HG03103 (cell line): ENCODE measurements around the gene OR10J4.
"Not testable (repeated sequence)": the region's sequence is repeated elsewhere in the genome, so short reads cannot be mapped to it uniquely, and the experiment has no call there.

Experiments used
- ATAC-seq: cut with Tn5 transposase; IDR thresholded peaks from one replicate; pipeline ENCODE4 v1.9.1; 2021; ENCODE audit warnings: low read depth; ENCODE audit not compliant: unreplicated experiment

Gene OR10J4

GRCh38 chr1:159431904-159432303 lies at the start of gene OR10J4:
Gene OR10J4 (plus strand): TSS chr1:159432204.
- ATAC-seq = no peak

- ATAC-seq = no peak
Observed at GRCh38 chr1:159406821-159407220, 25.2 kb upstream of the OR10J4 start.

GRCh38 chr1:159408862-159409400 lies 23.1 kb upstream of the OR10J4 start:
- ATAC-seq = no peak

- ATAC-seq = no peak
Observed at GRCh38 chr1:159421821-159422220, 10.2 kb upstream of the OR10J4 start.

- no peak for ATAC-seq
Observed at GRCh38 chr1:159428536-159428935, 3.5 kb upstream of the OR10J4 start.

GRCh38 chr1:159429074-159429861 lies 2.7 kb upstream of the OR10J4 start:
- no peak for ATAC-seq

DNA sequence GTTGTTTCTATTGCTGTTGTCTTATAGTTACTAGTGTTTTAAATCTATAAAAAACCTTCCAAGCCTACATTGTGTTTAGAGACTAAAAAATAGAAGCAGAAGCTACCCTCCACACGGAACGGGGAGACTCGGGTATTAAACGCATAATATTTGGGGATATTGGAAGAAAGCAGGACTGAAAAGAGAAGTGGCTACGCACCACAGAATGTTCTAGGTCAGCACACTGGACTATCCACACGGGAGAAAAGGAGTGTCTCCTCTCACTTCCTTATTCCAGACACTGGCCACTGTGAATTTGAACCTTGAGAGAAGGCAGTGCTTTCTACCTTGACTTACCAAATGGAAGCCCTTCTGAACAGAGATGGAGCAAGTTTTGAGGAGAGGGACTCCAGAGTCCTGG lies 1.0 kb upstream of the OR10J4 start:
- no peak for ATAC-seq

DNA sequence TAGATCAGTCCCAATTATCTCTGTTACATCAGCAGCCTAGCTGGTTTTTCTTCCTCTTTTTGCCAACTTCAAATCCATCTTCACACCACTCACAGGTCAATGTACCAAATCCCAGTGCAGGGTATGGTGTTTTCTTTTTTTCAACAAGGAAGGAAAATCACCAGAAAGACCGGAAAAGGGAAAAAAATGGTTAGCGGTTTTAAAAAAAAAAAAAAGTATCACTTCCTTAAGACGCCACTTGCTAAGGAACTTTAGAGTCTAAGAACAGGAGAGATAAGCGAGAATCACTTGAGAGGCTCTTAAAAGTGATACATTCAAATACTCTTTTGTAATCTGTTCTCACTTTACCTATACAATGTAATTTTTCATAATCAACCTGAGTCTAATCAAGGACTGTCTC lies 4.5 kb downstream of the OR10J4 start:
- ATAC-seq = no peak

GRCh38 chr1:159439422-159439821 lies 7.4 kb downstream of the OR10J4 start, which contains the start of gene OR10J1:
Gene OR10J1 (plus strand): TSS chr1:159439722. CDS start chr1:159439792, 70 bp downstream.
- no peak for ATAC-seq

GRCh38 chr1:159441360-159441759 lies 9.4 kb downstream of the OR10J4 start:
- ATAC-seq = no peak

GRCh38 chr1:159442428-159442827 lies 10.4 kb downstream of the OR10J4 start:
- no peak for ATAC-seq

GRCh38 chr1:159443066-159443750 lies 11.2 kb downstream of the OR10J4 start:
- no peak for ATAC-seq

GRCh38 chr1:159444511-159444910 lies 12.5 kb downstream of the OR10J4 start:
- ATAC-seq = no peak

DNA sequence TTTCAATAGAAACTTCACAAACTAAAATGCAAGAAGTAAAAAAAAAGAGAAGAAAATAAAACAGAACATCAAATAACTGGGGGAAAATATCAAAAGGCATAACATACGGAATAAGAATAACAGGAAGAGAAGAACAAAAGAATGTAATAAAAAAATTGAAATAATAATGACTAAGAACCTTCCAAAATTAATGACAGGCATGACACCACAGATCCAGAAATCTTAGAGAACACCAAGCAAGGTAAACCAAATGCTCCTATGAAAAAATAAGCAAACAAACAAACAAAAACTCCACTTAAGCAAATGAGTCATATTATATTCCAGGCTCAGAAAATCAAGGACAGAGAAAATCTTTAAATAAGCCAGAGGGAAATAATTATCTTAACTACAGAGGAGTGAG lies 16.2 kb downstream of the OR10J4 start:
- no peak for ATAC-seq

- ATAC-seq = not testable (repeated sequence)
Observed at GRCh38 chr1:159449605-159450004, 17.6 kb downstream of the OR10J4 start.

DNA sequence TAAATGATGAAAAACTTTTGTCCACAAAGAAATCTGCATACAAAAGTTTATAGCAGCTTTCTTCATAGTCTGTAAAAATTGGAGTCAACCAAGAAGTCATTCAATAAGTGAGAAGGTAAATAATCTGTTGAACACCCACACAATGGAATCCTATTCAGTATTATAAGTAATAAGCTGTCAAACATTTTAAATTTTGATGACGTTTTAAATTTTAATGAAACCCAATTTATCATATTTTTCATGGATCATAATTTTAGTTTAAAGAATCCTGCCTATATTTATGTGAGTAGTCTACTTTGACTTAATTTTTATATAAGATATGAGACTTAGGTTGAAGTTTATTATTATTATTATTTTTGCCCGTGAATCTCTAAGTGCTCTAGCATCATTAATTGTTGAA lies 27.5 kb downstream of the OR10J4 start:
- ATAC-seq = no peak

DNA sequence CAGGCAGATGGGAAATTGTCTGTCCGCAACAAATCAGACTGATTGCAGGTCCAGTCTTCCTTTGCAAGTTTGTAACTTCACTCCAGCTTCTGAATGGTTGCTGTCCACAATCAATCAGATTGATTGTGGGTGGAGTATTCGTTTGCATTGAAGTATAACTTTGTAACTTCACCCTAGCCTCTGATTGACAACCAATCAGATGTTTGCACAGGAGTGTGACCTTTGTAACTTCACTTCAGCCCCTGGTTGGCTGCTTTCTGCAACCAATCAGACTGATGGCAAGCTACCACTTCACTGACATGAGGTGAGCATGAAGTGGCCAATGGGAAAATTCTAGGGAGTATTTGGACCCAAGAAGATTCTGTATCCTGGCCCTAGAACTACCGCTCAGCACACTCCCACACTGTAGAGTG lies 33.2 kb downstream of the OR10J4 start:
- no peak for ATAC-seq

DNA sequence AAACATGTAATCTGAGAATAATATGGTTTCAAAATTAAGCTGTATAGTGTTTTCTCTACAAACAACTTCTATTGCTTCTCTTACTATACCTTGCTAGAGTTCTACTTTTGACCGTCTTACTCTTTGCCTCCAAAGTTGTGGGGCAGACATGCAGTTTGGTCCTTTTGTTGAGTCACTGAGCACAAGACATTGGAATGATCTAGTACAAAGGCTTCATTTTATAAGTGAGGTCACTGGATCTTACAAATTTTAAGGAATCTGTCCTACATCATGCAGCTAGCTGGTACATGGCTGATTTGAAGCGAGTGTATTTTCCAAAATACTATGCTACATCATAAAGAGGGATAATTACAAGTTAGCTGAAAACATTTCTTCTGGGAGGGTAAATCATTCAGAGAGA lies 36.3 kb downstream of the OR10J4 start:
- ATAC-seq = no peak

DNA sequence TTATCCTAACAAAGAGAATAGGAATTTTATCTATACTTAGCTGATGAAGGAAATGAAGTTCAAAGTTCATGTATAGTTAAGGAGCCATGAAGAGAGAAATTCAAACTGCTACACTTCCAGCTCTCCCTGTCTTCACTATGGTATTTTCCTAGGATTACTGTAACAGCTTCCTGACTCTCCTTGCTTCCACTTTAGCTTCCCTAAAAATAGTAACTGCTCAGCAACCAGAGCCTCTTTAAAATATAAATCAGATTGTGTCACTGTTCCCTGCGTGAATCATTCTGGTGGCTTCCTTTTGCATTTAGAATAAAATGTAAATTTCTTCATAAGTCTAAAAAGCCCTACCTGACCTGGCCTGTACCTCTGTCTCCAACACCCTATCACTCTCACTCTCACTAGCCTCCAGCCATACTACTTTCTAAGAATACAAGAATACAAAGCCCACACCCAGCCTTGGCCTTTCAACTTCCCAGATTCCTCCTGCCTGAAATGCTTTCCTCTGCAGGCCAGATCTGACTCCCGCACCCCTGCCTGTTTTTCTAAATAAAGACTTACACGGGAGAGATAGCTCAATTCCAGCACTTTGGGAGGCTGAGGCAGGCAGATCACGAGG lies 38.0 kb downstream of the OR10J4 start:
- ATAC-seq = no peak

DNA sequence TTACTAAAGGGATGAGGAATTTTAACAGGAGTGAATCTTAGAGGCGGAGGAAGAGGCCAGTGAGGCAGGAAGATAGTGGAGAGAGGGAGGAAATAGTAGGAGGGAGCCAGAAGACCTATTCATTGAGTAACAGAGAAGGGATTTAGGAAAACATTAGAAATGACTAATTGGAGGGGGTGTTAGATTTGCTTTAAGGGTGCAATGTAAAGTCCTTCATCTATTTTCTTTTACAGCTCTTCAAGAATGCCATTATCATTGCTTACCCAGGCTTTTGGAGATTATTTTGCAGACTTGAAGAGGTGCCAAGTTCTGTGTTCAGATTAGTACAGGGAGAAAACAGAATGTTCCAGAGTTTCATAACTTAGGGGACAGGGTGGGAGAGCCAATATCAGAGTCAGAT lies 41.3 kb downstream of the OR10J4 start:
- no peak for ATAC-seq

DNA sequence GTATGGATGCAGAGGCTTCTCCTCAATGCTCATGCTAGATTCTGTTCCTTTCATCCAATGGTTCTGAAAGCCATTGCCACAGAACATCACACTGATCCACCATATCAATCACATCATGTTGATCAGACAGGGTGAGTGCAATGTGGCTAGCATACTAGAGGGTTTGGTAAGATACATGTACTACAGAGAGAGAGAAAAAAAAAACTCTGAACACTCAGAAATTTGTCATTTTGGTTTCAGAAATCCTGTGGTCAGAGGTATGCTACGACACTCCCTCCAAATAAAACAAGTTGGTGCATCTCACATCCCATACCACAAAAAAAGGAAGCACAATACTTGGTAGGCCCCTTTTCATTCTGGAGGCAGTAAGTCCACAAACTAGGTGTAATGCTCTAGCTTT lies 42.9 kb downstream of the OR10J4 start:
- ATAC-seq = no peak
